ENCODE data around the gene FMNL2.
"Not testable (repeated sequence)": the region's sequence is repeated elsewhere in the genome, so short reads cannot be mapped to it uniquely, and the experiment has no call there.

FMNL2 gene

DNA sequence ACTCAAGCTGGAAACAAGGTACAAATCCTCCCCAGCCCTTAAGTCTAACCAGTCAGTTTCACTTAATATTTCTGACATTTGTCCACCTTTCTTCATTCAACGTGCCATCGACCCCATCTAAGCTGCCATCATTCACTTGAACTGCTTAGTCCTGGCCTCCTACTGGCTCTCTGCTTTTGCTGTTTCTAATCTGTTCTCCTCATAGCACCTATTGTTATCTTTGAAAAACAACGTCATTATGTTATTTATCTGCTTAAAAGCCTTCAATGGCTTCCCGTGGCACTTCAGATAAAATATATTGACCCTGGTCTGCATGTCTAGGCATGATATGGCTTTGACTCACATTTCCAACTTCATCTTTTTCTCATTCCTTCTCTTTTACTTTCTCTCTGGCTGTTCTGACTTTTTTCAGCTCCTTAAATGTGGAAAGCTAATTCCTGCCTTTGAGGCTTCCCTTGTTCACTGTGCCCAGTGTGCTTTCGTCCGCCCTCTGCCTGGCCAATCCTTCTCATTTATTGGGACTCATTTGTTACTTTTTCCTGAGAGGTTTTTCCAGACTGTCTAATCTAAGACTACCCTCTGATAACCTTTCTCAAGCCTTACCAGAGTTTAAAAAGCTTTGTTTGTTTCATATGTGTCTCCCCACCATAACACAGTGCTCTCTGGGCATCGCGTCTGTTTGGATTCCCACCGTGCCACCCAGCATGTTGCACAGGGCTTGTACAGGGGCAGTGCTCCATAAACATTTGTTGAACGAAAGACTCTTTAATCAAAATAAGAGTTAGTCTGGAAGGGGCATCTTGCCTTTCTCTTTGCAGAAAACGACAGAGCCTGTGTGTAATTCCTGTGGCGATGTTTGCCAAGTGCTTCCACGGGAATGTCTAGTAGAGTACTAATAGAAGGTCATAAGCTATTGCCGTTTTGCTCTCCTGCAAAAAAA is 183.9 kb downstream of the FMNL2 start:
- ChIA-PET CTCF (interaction anchor here (0.9 to 2.6 kb wide), 2 partner anchors 115 to 117 kb away, joined by 3 to 8 read pairs; no protein-coding TSS in a partner anchor), POLR2A (no interaction called here)
- H3K4me3 ChIP-seq (ENCODE audit: low read depth, low read length), result no peak overlapping the region
- no peak for DNase-seq (ENCODE audit: low read depth, low spot score)
- TF ChIP-seq, protein P1, sequence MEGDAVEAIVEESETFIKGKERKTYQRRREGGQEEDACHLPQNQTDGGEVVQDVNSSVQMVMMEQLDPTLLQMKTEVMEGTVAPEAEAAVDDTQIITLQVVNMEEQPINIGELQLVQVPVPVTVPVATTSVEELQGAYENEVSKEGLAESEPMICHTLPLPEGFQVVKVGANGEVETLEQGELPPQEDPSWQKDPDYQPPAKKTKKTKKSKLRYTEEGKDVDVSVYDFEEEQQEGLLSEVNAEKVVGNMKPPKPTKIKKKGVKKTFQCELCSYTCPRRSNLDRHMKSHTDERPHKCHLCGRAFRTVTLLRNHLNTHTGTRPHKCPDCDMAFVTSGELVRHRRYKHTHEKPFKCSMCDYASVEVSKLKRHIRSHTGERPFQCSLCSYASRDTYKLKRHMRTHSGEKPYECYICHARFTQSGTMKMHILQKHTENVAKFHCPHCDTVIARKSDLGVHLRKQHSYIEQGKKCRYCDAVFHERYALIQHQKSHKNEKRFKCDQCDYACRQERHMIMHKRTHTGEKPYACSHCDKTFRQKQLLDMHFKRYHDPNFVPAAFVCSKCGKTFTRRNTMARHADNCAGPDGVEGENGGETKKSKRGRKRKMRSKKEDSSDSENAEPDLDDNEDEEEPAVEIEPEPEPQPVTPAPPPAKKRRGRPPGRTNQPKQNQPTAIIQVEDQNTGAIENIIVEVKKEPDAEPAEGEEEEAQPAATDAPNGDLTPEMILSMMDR (IDR thresholded peaks at IDR 0.05; ENCODE audit: insufficient read depth, low read length, missing control alignments), result no peak

DNA sequence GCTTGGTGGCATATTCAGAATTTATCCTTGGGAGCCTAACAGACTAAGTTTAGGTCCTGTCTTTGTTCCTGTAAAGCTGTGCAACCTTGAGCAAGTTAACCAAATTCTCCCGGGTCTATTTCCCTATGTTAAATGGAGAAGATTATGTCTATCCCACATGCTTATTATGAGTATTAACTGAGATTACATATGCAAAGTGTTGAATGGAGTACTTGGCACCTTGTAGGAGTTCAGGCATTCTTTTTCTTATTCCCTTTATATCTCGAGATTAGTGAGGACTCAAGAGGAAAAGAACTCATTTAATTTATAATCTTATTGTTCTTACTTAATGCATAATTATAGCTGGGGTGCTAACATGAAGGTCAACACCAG is 184.6 kb downstream of the FMNL2 start:
- POLR2A ChIA-PET, result no interaction called here
- DNase-seq (ENCODE audit: low read depth, low spot score), result no peak
- H3K4me3 ChIP-seq (ENCODE audit: low read depth, low read length), result no peak overlapping the region
- TF ChIP-seq, protein P1 (IDR thresholded peaks at IDR 0.05; ENCODE audit: insufficient read depth, low read length, missing control alignments), result no peak
- CTCF ChIA-PET, result interaction anchor here (2.6 kb wide), 1 partner anchor 116 kb away, joined by 8 read pairs; no protein-coding TSS in a partner anchor

DNA sequence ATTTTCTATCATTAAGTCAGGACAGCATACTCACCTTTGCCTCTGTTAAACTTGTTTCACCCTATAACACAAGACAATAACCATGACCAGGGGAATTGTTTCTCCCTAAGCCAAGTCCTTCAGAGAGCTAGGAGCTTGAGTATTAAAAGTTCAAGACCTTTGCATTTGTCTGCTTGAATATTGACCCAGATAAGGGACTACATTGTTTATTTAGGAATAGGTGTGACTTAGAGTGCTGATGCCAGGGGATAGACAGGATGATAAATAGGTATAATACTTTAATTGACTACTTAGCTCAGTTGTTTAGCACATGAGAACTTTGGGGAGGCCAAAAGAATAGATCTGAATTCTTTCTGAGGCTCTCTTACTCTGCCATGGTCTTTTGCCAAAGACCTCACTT is 185.8 kb downstream of the FMNL2 start:
- ChIA-PET POLR2A (no interaction called here), CTCF (no interaction called here)
- H3K4me3 ChIP-seq (ENCODE audit: low read depth, low read length), result no peak overlapping the region
- DNase-seq (ENCODE audit: low read depth, low spot score), result no peak
- TF ChIP-seq, protein P1 (IDR thresholded peaks at IDR 0.05; ENCODE audit: insufficient read depth, low read length, missing control alignments), result no peak

DNA sequence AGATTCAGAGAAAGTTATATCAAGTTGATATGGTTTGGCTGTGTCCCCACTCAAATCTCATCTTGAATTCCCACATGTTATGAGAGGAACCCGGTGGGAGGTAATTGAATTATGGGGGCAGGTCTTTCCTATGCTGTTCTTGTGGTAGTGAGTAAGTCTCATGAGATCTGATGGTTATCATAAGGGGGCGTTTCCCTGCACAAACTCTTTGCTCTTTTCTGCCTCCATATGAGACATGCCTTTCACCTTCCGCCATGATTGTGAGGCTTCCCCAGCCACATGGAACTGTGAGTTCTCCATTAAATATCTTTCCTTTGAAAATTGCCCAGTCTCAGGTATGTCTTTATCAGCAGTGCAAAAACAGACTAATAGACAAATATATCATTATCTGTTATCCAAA is 187.5 kb downstream of the FMNL2 start:
- CTCF ChIA-PET; DNase-seq (ENCODE audit: low read depth, low spot score); H3K4me3 ChIP-seq (ENCODE audit: low read depth, low read length): not testable (repeated sequence)
- POLR2A ChIA-PET, result interaction anchor here (1.0 kb wide), 1 partner anchor 15 kb away, joined by 3 read pairs; no protein-coding TSS in a partner anchor

DNA sequence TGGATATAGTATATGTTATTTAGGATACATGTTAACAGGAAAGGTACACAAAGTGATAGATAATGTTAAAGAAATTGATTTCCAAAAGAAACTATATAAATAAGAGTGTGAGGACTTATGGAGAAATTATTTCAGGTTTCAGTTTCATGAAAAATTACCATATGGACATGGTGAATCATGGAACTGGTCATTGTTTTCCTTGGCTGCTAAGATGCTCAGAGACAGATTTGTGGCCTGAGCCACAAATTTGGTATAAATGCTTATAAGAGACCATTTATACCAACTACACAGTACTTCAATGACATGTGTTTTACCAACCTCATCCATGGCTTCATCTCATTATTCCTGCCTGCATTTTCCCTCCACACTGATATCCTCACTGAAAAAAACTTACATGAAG is 188.1 kb downstream of the FMNL2 start:
- POLR2A ChIA-PET, result interaction anchor here (1.0 kb wide), 1 partner anchor 15 kb away, joined by 3 read pairs; no protein-coding TSS in a partner anchor
- no peak for DNase-seq (ENCODE audit: low read depth, low spot score)
- no peak overlapping the region for H3K4me3 ChIP-seq (ENCODE audit: low read depth, low read length)
- CTCF ChIA-PET, result interaction anchor here (0.6 kb wide), 1 partner anchor 496 kb away, joined by 3 read pairs; no protein-coding TSS in a partner anchor
- TF ChIP-seq, protein P1 (IDR thresholded peaks at IDR 0.05; ENCODE audit: insufficient read depth, low read length, missing control alignments), result no peak

DNA sequence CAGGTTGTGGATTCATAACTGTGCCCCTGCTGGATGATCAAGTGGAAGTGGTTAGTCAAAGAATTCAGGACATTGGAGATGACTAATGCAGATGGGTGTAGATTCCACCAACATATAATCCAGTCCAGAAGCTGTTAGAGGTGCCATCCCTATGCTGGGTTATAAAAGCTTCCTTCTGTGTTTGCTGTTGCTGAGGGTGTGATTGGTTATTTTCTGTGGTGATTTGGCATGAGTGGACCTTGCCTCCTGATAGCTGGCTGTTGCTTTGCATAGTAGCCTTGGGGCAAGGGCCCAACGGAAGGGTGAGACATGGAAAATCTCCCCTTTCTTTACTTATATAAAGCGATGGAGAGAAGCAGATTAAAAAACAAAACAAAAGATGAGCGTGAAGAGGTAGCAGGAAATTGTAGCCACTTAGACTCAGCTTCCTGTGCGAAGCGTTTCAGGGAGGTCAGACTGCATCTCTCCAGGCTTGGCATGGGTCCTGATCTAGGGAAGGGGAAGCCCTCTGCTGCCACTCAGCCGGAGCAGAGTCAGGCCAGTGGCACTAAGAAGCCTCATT is 190.4 kb downstream of the FMNL2 start:
- peak overlapping the region; percentile 23; the same call in 1 of the 2 replicates for H3K4me3 ChIP-seq (ENCODE audit: low read depth, low read length)
- CTCF ChIA-PET, result interaction anchor here (0.9 to 2.1 kb wide), 5 partner anchors 12 to 349 kb away, joined by 3 to 13 read pairs (median 3); no protein-coding TSS in a partner anchor
- POLR2A ChIA-PET, result no interaction called here
- TF ChIP-seq, protein P1 (IDR thresholded peaks at IDR 0.05; ENCODE audit: insufficient read depth, low read length, missing control alignments), result no peak
- DNase-seq (ENCODE audit: low read depth, low spot score), result no peak

Measured in AG04449 (cell line).